GM18868 (cell line): ENCODE measurements around the gene CDH19.
"Not testable (repeated sequence)": the region's sequence is repeated elsewhere in the genome, so short reads cannot be mapped to it uniquely, and the experiment has no call there.

Source experiments
- ATAC-seq: cut with Tn5 transposase; IDR thresholded peaks from one replicate; pipeline ENCODE4 v1.9.1; 2021; ENCODE audit warnings: mild to moderate bottlenecking, moderate library complexity; ENCODE audit not compliant: unreplicated experiment

CDH19 gene

DNA sequence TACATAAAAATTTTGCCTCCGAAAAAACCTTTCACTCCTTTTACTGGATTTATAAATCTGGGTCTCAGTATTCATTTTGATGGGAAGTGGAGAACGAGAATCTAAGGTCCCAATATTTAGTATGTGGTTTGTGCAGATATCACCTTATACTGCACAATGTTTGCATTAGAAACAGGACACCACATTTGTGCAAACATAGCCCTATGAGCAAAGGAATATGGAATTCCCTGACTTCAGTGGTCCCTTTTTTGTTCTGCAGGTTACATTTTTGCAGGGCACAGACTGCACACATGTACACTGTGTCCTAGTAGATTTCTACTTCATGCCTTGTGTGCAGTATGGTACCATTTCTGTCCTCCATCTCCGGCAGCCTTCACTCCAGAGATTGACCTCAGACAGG, 130.0 kb downstream of the CDH19 start:
- no peak for ATAC-seq

DNA sequence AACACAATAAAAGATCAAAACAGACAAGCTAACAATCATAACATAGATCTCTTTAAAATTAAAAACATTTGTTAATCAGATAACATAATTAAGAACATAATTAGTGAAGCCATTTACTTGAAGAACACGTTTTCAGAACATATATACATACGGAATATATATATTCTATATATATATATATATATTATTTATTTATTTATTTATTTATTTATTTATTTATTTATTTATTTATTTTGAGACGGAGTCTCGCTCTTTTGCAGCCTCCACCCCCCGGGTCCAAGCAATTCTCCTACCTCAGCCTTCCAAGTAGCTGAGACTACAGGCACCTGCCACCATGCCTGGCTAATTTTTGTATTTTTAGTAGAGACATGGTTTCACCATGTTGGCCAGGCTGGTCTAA, 137.7 kb downstream of the CDH19 start:
- ATAC-seq, result not testable (repeated sequence)

DNA sequence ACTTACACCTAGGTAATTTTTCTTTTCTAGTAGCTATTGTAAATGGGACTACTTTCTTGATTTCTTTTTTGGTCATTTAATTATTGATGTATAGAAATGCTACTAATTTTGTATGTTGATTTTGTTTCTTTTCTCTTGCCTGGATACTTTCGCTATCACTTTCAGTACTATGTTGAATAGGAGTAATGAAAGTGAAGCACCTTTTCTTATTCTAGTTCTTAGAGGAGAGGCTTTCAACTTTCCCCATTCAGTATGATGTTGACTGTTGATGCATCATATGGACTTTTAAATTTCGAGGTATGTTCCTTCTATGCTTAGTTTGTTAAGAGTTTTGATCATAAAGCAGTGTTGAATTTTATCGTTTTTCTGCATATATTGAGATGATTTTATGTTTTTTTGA, 142.5 kb downstream of the CDH19 start:
- ATAC-seq, result peak; percentile 72

DNA sequence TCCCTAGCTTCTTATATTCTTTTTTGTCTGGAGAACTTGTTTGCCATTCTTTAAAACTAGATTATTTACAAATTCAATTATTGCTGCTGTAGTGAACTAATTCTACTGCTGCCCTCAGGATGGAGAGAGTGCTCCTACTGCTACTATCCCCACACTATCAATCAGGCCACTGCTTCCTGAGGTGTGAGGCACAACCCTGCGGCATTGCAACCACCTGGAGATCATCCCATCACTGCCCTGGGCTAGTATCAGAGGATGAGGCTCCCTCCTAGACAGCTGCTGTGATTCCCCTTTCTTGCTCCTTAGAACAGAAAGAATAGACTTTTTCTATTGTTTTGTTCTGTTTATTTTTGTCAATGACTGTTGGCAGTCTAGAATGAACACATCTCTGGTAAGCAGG, 146.6 kb downstream of the CDH19 start:
- ATAC-seq, result no peak
